ENCODE measurements around the gene ZNF615.
"Not testable (repeated sequence)": the region's sequence is repeated elsewhere in the genome, so short reads cannot be mapped to it uniquely, and the experiment has no call there.

ZNF615 gene

DNA sequence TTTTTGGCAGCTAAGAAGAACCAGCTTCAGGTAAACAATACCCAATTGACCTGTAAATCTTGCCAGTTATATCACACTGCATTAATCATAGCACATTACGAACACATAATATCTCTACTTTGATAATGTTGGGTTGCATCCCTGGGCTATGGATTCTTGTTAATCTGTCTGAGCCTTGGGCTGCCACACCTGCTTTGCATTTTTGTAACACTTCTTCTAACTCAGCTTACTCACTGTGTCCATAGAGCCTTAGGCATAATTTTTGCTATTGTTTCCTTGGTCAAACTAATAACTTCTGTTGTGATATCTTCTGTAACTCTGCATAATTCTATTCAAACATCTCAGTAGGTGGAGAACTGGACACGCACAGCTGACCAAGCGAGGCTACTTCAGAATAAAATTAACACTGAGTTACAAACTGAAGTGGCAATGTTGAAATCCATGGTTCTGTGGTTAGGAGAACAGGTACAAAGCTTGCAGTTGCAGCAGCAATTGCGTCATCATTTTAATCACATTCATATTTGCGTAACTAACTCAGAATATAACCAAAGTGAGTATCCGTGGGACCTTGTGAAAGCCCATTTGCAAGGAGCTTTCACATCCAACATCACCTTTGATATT lies 27.8 kb downstream of the ZNF615 start:
- DNase-seq, result no peak

DNA sequence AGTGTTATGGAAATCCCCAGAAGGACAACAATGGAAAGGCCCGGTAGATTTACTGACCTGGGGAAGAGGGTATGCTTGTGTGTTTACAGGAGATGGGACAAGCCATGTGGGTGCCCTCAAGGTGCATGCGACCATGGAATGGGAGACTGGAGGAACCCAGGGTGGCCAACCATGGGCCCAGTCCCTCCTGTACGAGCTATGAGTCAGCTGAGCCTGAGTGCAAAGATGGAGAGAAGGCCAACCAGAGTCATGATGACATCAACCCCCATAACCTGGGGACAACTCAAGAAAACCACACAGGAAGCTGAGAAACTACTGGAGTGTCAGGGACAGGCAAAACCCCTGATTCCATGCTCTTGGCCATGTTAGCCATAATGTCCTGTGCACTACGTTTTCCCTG lies 29.1 kb downstream of the ZNF615 start:
- DNase-seq, result no peak

- DNase-seq, result no peak
These were observed 30.7 kb downstream of the ZNF615 start for GRCh38 chr19:51977346-51977745.

- DNase-seq, result no peak
These were observed 31.2 kb downstream of the ZNF615 start for GRCh38 chr19:51976852-51977251.

DNA sequence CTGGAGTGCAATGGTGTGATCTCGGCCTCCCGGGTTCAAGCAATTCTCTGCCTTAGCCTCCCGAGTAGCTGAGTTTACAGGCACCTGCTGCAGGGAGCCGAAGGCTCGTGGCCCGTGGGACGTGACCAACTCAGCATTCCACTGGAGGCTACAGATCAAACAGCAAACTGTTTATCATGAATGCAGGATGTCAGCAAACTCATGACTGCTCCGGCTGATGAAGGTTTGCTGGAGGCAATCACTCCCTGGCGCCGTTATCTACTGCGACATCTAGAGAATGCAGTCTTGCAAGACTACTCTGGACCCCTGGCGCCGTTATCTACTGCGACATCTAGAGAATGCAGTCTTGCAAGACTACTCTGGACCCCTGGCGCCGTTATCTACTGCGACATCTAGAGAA lies 32.2 kb downstream of the ZNF615 start:
- not testable (repeated sequence) for DNase-seq

DNA sequence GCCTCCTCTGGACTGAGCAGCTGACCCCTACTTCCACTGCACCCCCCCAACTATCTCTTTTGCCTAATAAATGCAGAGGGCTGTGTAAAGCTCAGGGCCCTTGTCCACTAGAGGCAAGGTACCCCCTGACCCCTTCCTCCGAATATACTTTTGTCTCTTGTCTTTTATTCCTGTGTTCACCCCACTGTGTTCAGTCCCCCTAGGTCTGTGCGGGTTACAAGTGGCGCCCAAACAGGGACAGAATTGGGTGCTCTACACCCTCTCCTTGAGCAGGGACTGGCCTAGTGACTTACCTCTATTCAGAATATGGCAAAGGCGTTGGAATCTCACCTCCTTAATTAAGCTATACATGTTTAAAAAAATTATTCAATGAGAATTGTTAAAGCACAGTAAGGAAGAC lies 36.4 kb downstream of the ZNF615 start:
- DNase-seq, result no peak

GRCh38 chr19:51970718-51971117 lies 37.3 kb downstream of the ZNF615 start:
- no peak for DNase-seq

GRCh38 chr19:51965583-51965982 lies 42.4 kb downstream of the ZNF615 start:
- DNase-seq, result no peak

DNA sequence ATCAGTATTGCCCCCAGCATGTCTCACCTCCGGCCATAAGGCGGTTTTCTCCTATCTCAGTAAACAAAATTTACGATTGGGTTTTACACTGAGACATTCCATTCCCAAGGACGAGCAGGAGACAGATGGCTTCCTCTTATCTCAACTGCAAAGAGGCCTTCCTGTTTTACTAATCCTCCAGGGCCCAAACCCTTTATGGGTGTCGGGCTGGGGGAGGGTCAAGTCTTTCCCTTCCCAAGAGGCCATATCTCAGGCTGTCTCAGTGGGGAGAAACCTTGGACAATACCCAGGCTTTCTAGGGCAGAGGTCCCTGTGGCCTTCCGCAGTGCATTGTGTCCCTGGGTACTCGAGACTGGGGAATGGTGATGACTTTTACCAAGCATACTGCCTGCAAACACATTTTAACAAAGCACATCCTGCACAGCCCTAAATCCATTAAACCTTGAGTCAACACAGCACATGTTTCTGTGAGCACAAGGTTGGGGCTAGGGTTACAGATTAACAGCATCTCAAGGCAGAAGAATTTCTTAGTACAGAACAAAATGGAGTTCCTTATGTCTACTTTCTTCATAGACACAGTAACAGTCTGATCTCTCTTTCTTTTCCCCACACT lies 47.3 kb downstream of the ZNF615 start:
- not testable (repeated sequence) for DNase-seq

DNA sequence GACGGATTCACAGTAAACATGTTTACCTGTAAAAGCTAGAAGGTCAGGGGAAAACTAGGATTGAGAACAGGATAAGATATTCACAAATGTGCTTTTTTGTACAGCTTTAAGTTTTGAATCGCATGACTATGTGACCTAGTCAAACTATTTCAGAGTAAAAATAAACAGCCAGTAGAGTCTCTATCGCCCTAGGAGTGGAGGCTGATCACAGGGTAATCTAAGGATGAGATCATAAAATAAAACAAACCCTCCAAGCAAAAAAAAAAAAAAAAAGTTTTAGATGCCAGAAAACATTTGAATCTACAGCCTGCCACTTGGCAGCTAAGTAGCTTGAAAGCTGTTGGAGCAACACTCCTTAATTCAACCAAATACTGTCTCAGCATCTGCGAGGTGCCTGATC lies 48.2 kb downstream of the ZNF615 start:
- no peak for DNase-seq

GRCh38 chr19:51957846-51958245 lies 50.2 kb downstream of the ZNF615 start:
- DNase-seq, result not testable (repeated sequence)

- DNase-seq, result no peak
These were observed 59.0 kb downstream of the ZNF615 start for GRCh38 chr19:51948975-51949374.

DNA sequence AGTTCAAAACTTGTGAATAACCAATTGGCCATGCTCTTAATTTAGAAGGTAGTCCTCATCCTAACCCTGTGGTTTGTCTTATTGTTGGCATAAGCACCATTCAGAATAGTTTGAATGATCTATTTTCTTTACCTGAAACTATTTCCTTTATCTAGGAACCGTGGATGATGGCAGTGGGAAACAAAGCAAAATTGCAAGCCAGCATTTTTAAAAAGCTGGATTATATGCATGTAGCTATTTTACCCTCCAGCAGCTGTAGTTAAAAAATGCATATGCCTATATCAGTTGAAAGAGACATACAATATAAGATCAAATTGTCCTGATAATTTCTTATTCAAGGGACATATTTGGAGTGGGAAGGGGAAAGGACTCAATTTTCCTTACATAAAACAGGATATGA lies 61.4 kb downstream of the ZNF615 start:
- DNase-seq, result no peak

- no peak for DNase-seq
These were observed 63.0 kb downstream of the ZNF615 start for GRCh38 chr19:51944798-51945552.

Data from activated naive CD4-positive, alpha-beta T cell (primary cell).